Caki2 (cell line): ENCODE results near the gene OR13G1. TPM values are rescaled to one million over a fixed set of nuclear protein-coding genes. Genes with fewer than 3 reads are reported as not detected.
"Not testable (repeated sequence)": the region's sequence is repeated elsewhere in the genome, so short reads cannot be mapped to it uniquely, and the experiment has no call there.

Source experiments
- DNase-seq: peaks from one replicate; pipeline ENCODE4 v3.0.0-alpha.2; 2015; ENCODE audit warnings: low read depth
- in situ Hi-C: cut with HindIII; loops from 2 replicates; pipeline ENCODE4 v1.10.0; 2016; ENCODE audit warnings: low sequenced_read_pairs, low pct_unique_long_range_greater_than_20kb, mixed read lengths
- total RNA-seq: library from RNA; depleted of rRNA; stranded (reverse); fragments of >200 nt; shearing (Covaris generic); gene quantifications from 2 replicates; pipeline ENCODE4 v1.2.3, GENCODE V29; 2014; ENCODE audit warnings: low replicate concordance; rRNA removed

Gene OR13G1
- not detected in 2 replicates for total RNA-seq

DNA sequence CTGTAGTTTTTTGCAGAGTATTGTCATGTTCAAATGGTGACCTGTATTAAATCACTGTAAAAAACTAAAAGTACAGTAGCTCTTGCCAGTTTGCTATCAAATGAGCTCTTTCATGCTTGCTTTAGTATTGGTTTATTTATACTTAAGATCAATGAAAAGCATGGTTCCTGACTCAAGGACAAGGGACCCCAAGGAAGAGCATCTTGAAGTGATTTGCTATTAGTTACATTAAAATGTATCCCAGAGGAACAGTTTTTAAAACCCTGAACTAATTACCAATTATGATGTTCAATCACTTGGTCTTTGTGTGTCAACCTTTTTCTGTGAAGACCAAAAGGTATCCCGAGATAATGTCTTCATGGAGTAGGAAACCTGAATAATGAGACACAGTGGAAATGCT is at the start of gene OR13G1:
Gene OR13G1 (minus strand): TSS at position 101 of the 400 bp plus-strand sequence. CDS start 6,698 bp downstream, outside the sequence.
- in situ Hi-C loops, result no loop called here
- DNase-seq, result no peak

GRCh38 chr1:247721222-247721621 is 41.7 kb upstream of the OR13G1 start:
- in situ Hi-C loops, result no loop called here
- no peak for DNase-seq

DNA sequence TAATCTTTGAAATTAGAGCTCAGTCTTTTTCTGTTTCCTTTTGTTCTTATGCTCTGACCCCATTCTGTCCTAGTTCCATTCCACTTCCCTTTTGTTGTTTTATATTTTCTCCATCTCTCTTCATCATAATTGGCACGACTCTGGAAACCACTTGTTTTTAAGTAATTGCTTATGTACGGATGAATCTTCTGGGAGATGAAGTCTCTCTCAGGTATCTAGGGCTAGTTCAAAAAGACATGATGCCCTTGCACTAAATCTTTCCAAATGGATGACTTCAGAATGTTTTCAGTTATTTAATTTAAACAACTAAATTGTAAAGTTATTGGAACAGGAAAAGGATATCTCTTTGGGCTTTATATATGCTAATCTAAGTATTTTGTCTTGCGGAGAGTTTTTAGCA is 37.0 kb upstream of the OR13G1 start, which contains the start of gene OR6F1:
Gene OR6F1 (minus strand): TSS at position 101 of the 400 bp plus-strand sequence. CDS start 3,891 bp downstream, outside the sequence.
- no peak for DNase-seq
- in situ Hi-C loops, result no loop called here

GRCh38 chr1:247713753-247714152 is 34.2 kb upstream of the OR13G1 start:
- in situ Hi-C loops, result no loop called here
- no peak for DNase-seq

GRCh38 chr1:247710681-247711080 is 31.1 kb upstream of the OR13G1 start:
- in situ Hi-C loops, DNase-seq: not testable (repeated sequence)

DNA sequence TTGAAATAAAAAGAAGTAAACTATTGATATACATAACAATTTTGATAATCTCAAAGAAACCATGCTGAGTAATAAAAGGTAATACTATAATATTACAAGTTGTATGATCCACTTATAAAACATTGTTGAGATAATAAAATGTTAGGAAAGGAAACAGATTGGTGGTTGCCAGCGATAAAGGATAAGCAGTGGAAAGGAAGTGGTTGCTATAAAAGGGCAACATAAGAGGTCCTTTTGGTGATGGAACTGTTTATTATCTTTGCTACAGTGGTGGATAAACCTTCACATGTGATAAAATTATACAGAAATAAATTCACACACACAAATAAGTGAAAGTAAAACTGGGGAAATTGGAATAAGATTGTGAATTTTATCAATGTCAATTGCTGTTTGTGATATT is 21.8 kb upstream of the OR13G1 start:
- in situ Hi-C loops, result no loop called here
- no peak for DNase-seq

GRCh38 chr1:247681288-247681897 is 1.9 kb upstream of the OR13G1 start:
- in situ Hi-C loops, result no loop called here
- peak; percentile 17 for DNase-seq

- DNase-seq, result no peak
- in situ Hi-C loops, result no loop called here
Measured at GRCh38 chr1:247680171-247680570, 632 bp upstream of the OR13G1 start.

- in situ Hi-C loops, result no loop called here
Measured at GRCh38 chr1:247669225-247669624, 10.3 kb downstream of the OR13G1 start.

DNA sequence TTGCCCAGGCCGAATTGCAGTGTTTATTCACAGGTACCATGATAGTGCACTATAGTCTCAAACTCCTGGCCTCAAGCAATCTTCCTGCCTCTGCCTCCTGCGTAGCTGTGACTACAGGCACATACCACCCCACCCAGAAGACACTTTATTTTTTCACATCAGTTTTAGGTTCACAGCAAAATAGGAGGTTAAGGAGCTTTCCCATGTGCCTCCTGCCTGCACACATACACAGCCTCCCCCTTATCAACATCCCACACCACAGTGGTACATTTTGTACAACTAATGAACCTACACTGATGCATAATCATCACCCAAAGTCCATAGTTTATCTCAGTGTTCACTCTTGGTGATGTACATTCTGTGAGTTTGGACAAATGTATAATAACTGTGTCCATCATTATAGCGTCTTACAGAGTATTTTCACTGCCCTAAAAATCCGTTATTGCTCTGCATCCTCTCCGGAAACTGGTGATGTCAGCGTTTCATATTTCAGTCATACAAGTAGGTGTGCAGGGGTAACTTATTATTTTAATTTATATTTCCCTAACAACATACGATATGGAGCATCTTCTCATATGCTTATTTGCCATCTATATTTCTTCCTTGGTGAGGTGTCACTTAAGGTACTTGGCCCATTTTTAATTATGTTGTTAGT is 23.2 kb downstream of the OR13G1 start:
- DNase-seq, result no peak
- in situ Hi-C loops, result no loop called here

More at GRCh38 chr1:247669225-247669624, 10.3 kb downstream of the OR13G1 start:
- no peak for DNase-seq

DNA sequence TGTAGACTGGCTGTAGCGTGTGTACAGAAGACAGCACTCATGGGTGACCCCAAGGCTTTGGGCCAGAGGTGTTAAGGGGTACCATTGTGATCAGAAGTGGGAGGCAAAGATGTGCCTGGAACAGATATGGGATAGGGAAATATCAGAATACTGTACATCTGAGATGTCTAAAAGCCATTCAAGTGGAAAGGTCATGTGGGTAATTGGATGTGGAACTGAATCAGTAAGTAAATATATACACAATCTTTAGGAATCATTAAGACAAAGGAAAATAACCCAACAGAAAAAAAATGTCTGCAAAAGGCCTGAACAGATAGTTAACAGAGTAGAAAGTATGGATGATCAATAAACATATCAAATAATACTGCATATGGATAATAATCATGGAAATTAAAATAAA is 26.5 kb downstream of the OR13G1 start:
- in situ Hi-C loops, result no loop called here
- DNase-seq, result no peak

DNA sequence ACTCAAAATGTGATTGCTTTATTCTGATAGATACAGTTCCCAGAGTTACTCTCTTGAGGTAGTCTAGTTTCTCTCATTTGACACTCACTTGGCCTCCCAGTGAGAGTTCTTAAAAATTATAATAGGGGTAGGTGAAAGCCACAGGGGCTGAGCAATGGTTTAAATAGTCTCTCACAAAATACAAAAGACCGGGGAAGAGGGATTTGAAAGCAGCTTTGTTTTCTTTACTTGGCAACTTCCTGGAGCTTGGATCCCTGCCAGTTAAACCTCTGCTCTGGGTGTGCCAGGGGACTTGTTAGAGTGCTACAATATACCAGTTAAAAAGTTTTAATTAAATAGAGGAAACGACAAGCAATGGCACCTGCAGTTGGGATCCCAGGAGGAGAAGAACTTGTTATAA is 31.7 kb downstream of the OR13G1 start:
- no peak for DNase-seq
- in situ Hi-C loops, result no loop called here

DNA sequence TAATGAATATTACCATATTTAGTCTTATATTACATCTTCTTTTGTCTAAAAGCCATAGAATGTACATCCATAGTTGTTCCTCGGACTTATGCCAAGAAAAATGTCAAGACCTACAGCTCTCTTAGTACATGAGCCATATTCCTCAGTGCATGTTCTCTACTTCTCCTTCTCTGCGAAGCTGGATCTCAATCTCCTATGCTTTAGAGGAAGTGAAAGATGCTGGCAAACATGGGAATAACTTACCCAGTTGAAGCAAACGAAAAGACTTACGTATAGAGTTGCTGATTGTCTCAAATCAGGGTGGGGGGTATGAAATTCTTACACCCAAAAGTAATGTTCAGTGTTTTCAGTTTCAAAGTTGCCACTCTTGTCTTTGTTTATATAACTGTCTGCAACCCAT is 32.7 kb downstream of the OR13G1 start:
- no peak for DNase-seq
- in situ Hi-C loops, result no loop called here

- no peak for DNase-seq
- in situ Hi-C loops, result no loop called here
Measured at GRCh38 chr1:247642742-247643141, 36.8 kb downstream of the OR13G1 start.

DNA sequence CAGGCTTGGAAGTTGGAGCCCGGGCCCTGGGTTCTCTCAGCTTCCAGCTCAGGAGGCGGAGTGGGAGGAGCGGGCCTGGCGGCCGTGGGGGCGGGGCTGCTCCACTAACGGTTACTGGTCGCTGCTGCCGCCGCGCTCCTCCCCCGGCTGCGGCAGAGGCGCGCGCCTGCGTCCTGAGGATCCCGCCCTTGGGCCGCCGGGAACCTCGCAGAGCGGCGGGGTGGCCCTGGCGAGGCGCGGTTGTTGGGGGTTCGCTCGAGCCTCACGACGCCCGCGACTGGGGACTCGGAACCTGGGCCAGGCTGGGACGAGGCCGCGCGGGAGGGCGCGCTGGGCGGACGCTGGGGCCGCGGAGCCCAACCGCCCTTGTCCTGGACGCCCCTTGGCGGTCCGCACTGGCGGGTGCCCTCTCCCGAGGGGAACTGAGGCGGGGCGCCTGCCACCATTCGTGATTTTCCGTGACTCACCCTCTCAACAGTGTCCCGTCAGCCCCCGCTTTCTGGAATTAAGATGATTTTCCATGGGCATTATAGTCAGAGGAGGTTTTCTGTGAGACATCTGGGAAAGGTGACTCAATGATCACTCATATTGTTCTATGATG is 40.1 kb downstream of the OR13G1 start:
- in situ Hi-C loops, result no loop called here
- DNase-seq, result no peak

- DNase-seq, result no peak
- in situ Hi-C loops, result no loop called here
Measured at GRCh38 chr1:247638781-247639180, 40.8 kb downstream of the OR13G1 start.

DNA sequence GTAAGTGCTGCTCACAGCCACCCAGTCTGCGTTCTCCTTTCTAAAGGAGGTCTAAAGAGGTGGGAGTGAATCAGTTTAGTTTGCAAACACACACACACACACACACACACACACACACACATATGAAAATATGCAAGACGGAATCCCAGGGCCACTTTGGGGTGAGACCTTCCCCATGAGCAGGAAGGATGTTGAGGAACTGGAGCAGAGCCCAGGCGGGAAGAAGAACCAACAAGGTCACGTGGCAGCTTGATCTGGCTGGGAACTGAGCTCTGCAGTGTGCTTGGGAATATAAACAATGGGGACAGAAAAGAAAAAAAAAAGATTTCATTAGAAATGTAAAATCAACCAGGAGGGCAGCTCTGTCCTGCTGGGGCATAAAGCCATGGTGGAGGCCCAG is 41.5 kb downstream of the OR13G1 start:
- no peak for DNase-seq
- in situ Hi-C loops, result no loop called here

GRCh38 chr1:247627951-247628350 is 51.6 kb downstream of the OR13G1 start:
- no peak for DNase-seq
- in situ Hi-C loops, result no loop called here
